A673 (cell line): ENCODE measurements around the gene ADD3. TPM values are rescaled to one million over a fixed set of nuclear protein-coding genes. Genes with fewer than 3 reads are reported as not detected.

Experiments used
- BruUV-seq: library from RNA; stranded (reverse); fragments of 400-500 nt; replicated peaks from 2 replicates; lab custom pipeline; 2021; lab: Mats Ljungman, UMichigan
- CTCF ChIA-PET: fragments of 300-600 bp; sonication (Branson Sonifier 250); formaldehyde crosslinking; loops from one replicate; lab custom pipeline; 2022; ENCODE audit warnings: antibody characterized with exemption; lab: Charles Lee
- POLR2A ChIA-PET: fragments of 300-600 bp; sonication (Branson Sonifier 250); formaldehyde crosslinking; loops from one replicate; lab custom pipeline; 2022; ENCODE audit warnings: antibody characterized with exemption; ENCODE audit not compliant: low non-redundant PET; lab: Charles Lee
- DNase-seq: peaks from one replicate; pipeline ENCODE4 v3.0.0-alpha.2; 2015; ENCODE audit warnings: low spot score
- H3K27ac ChIP-seq: fragments of 200-600 bp; sonication (generic); 2 replicates; pipeline ENCODE4 v1.5.1; 2016; ENCODE audit warnings: mixed run types, low read depth, mild to moderate bottlenecking, mixed read lengths, antibody characterized with exemption, low read length; ENCODE audit not compliant: poor library complexity, severe bottlenecking
- H3K27me3 ChIP-seq: fragments of 200-600 bp; sonication (generic); replicated peaks from 2 replicates; pipeline ENCODE4 v1.6.1; 2017; ENCODE audit warnings: mixed run types, low read depth, mild to moderate bottlenecking, mixed read lengths, antibody characterized with exemption, low read length; ENCODE audit not compliant: insufficient read depth, poor library complexity
- H3K36me3 ChIP-seq: fragments of 200-600 bp; sonication (generic); 2 replicates; pipeline ENCODE4 v1.6.1; 2016; ENCODE audit warnings: mixed run types, mild to moderate bottlenecking, mixed read lengths, antibody characterized with exemption, low read length; ENCODE audit not compliant: insufficient read depth, poor library complexity, severe bottlenecking
- H3K4me1 ChIP-seq: fragments of 200-600 bp; sonication (generic); 2 replicates; pipeline ENCODE4 v1.6.1; 2017; ENCODE audit warnings: mixed run types, mild to moderate bottlenecking, mixed read lengths, antibody characterized with exemption, low read length; ENCODE audit not compliant: insufficient read depth, poor library complexity, severe bottlenecking
- H3K4me3 ChIP-seq: fragments of 200-600 bp; sonication (generic); 2 replicates; pipeline ENCODE4 v1.5.1; 2016; ENCODE audit warnings: low read depth, mixed run types, mild to moderate bottlenecking, mixed read lengths, low read length; ENCODE audit not compliant: poor library complexity, severe bottlenecking
- H3K9me3 ChIP-seq: fragments of 200-600 bp; sonication (generic); 2 replicates; pipeline ENCODE4 v1.6.1; 2016; ENCODE audit warnings: mixed run types, low read depth, mild to moderate bottlenecking, mixed read lengths, antibody characterized with exemption, low read length; ENCODE audit not compliant: poor library complexity, severe bottlenecking
- CTCF ChIP-seq: fragments of 300-800, 200-600 bp; sonication (generic); conservative IDR thresholded peaks from 2 replicates; pipeline ENCODE4 v1.5.1; 2017; ENCODE audit warnings: low read depth, mild to moderate bottlenecking, antibody characterized with exemption, low read length, moderate library complexity, mixed read lengths
- EZH2 ChIP-seq: fragments of 200-600 bp; sonication (generic); IDR thresholded peaks from 2 replicates; pipeline ENCODE4 v1.6.1; 2017; ENCODE audit warnings: borderline replicate concordance, low read depth, mild to moderate bottlenecking, mixed read lengths, antibody characterized with exemption, low read length; ENCODE audit not compliant: poor library complexity, severe bottlenecking
- intact Hi-C: fragments of 100-400 bp; cut with micrococcal nuclease; formaldehyde crosslinking; loops from one replicate; pipeline ENCODE4 v1.10.0; 2022; ENCODE audit not compliant: unreplicated experiment
- total RNA-seq: library from RNA; stranded (reverse); gene quantifications from 2 replicates; pipeline ENCODE4 v1.2.3, GENCODE V29; 2021

Gene ADD3
- total RNA-seq, 1 experiment from 2014 or later, result 82.9 TPM

- intact Hi-C loops, result no loop called here
- POLR2A ChIA-PET, result no interaction called here
- DNase-seq, result no peak
Measured at GRCh38 chr10:109966961-109967738, 40.6 kb upstream of the ADD3 start.

GRCh38 chr10:109967739-109968088 lies 40.1 kb upstream of the ADD3 start:
- intact Hi-C loops, result no loop called here
- DNase-seq, result no peak
- no peak for TF ChIP-seq CTCF
- TF ChIP-seq EZH2, result no peak
- H3K4me3 ChIP-seq, result no peak overlapping the region
- H3K36me3 ChIP-seq, result no peaks in the 10 kb centered on the region
- no TSS peak for BruUV-seq
- POLR2A ChIA-PET, result no interaction called here
- CTCF ChIA-PET, result no interaction called here
- no peaks in the 10 kb centered on the region for H3K9me3 ChIP-seq
- no peak overlapping the region for H3K27ac ChIP-seq
- H3K4me1 ChIP-seq, result peaks cover 6% of the 10 kb centered on the region
- H3K27me3 ChIP-seq, result no peaks in the 10 kb centered on the region

More at GRCh38 chr10:109966961-109967738, 40.6 kb upstream of the ADD3 start:
- Histone ChIP-seq H3K36me3 (no peaks in the 10 kb centered on the region), H3K4me3 (no peak overlapping the region), H3K9me3 (no peaks in the 10 kb centered on the region), H3K27me3 (no peaks in the 10 kb centered on the region), H3K4me1 (peaks cover 6% of the 10 kb centered on the region), H3K27ac (no peak overlapping the region)
- TF ChIP-seq CTCF (no peak), EZH2 (no peak)
- BruUV-seq, result no TSS peak
- CTCF ChIA-PET, result no interaction called here

- TF ChIP-seq EZH2, result no peak
- TF ChIP-seq CTCF, result no peak
- no peak overlapping the region for H3K27ac ChIP-seq
- no peak for DNase-seq
- no peaks in the 10 kb centered on the region for H3K36me3 ChIP-seq
- CTCF ChIA-PET, result no interaction called here
- no peak overlapping the region for H3K4me3 ChIP-seq
- no peaks in the 10 kb centered on the region for H3K9me3 ChIP-seq
- peaks cover 6% of the 10 kb centered on the region for H3K4me1 ChIP-seq
- H3K27me3 ChIP-seq, result no peaks in the 10 kb centered on the region
- POLR2A ChIA-PET, result interaction anchor here (0.5 kb wide), 1 partner anchor 9 kb away, joined by 9 read pairs; no protein-coding TSS in a partner anchor
- no TSS peak for BruUV-seq
- intact Hi-C loops, result no loop called here
Measured at GRCh38 chr10:109968953-109969759, 38.6 kb upstream of the ADD3 start.
